GM21786 (cell line): Measurements from ENCODE around the gene YIPF5.

Experiments used
- ATAC-seq: cut with Tn5 transposase; IDR thresholded peaks from one replicate; pipeline ENCODE4 v1.9.1; 2021; ENCODE audit not compliant: unreplicated experiment

The YIPF5 gene

GRCh38 chr5:144126707-144127106 lies 43.8 kb downstream of the YIPF5 start:
- ATAC-seq, result no peak

- no peak for ATAC-seq
Measured at GRCh38 chr5:144125163-144125726, 45.2 kb downstream of the YIPF5 start.

GRCh38 chr5:144122641-144123040 lies 47.8 kb downstream of the YIPF5 start:
- ATAC-seq, result no peak

- no peak for ATAC-seq
Measured at GRCh38 chr5:144122081-144122480, 48.4 kb downstream of the YIPF5 start.

GRCh38 chr5:144121577-144121976 lies 48.9 kb downstream of the YIPF5 start:
- no peak for ATAC-seq

- no peak for ATAC-seq
Measured at GRCh38 chr5:144120661-144121180, 49.7 kb downstream of the YIPF5 start.

GRCh38 chr5:144117412-144117811 lies 53.0 kb downstream of the YIPF5 start:
- ATAC-seq, result no peak

GRCh38 chr5:144114571-144114970 lies 55.9 kb downstream of the YIPF5 start:
- ATAC-seq, result no peak
